SK-N-SH (cell line): ENCODE measurements around the gene DACH1. TPM values are rescaled to one million over a fixed set of nuclear protein-coding genes. Genes with fewer than 3 reads are reported as not detected.

Experiments
- CTCF ChIA-PET: fragments of 300-600, 350-600 bp; formaldehyde crosslinking; extraction: SDS; loops from one replicate; lab custom pipeline; 2021; lab: Yijun Ruan, JAX
- POLR2A ChIA-PET: fragments of 350-600 bp; sonication (Branson Sonifier 250); formaldehyde crosslinking; extraction: SDS; loops from one replicate; lab custom pipeline; 2020; ENCODE audit warnings: antibody characterized with exemption, inconsistent platforms; lab: Yijun Ruan, JAX
- DNase-seq: peaks from one replicate; pipeline ENCODE4 v3.0.0; 2012
- H2AFZ ChIP-seq: fragments of 200-600 bp; sonication (generic); 2 replicates; pipeline ENCODE4 v1.8.1; 2016; ENCODE audit warnings: antibody characterized with exemption, mild to moderate bottlenecking, low read depth
- H3F3A ChIP-seq: fragments of 200-600 bp; sonication (generic); replicated peaks from 2 replicates; pipeline ENCODE3; 2016; ENCODE audit warnings: antibody characterized with exemption, mild to moderate bottlenecking; ENCODE audit not compliant: insufficient read depth
- H3K27ac ChIP-seq, 2 experiments: fragments of 200-500 bp in 1 of 2; fragments of 200-600 bp in 1 of 2; sonication (Bioruptor generic) in 1 of 2; sonication (generic), shearing (Covaris generic) in 1 of 2; 2 replicates each; pipeline versions ENCODE4 v1.5.1 to v1.6.1; 2014 to 2016; ENCODE audit warnings: low read depth in 2 of 2, inconsistent platforms in 1 of 2, low read length in 1 of 2, mild to moderate bottlenecking in 1 of 2, mixed read lengths in 1 of 2
- H3K27me3 ChIP-seq: fragments of 200-600 bp; sonication (generic), shearing (Covaris generic); 2 replicates; pipeline ENCODE4 v1.6.1; 2016; ENCODE audit warnings: mixed run types; ENCODE audit not compliant: insufficient read depth
- H3K36me3 ChIP-seq, 2 experiments: fragments of 200-500 bp in 1 of 2; fragments of 200-600 bp in 1 of 2; sonication (Bioruptor generic) in 1 of 2; sonication (generic) in 1 of 2; replicated peaks in 1 of 2; 2 replicates each; pipeline versions ENCODE3 to v1.5.1; 2014 to 2016; ENCODE audit warnings: low read length in 1 of 2, mild to moderate bottlenecking in 1 of 2; ENCODE audit not compliant: insufficient read depth in 2 of 2, control insufficient read depth in 1 of 2
- H3K4me1 ChIP-seq, 2 experiments: fragments of 200-500 bp in 1 of 2; fragments of 200-600 bp in 1 of 2; sonication (Bioruptor generic) in 1 of 2; sonication (generic), shearing (Covaris generic) in 1 of 2; 2 replicates each; pipeline versions ENCODE4 v1.5.1 to v1.6.1; 2014 to 2016; ENCODE audit warnings: low read depth in 1 of 2, low read length in 1 of 2, mixed run types in 1 of 2; ENCODE audit not compliant: insufficient read depth in 2 of 2, control insufficient read depth in 1 of 2
- H3K4me2 ChIP-seq: fragments of 200-600 bp; sonication (generic), shearing (Covaris generic); 2 replicates; pipeline ENCODE4 v1.6.1; 2017; ENCODE audit warnings: mixed run types
- H3K4me3 ChIP-seq, 2 experiments: fragments of 200-500 bp in 1 of 2; fragments of 200-600 bp in 1 of 2; sonication (Bioruptor generic) in 1 of 2; sonication (generic), shearing (Covaris generic) in 1 of 2; 2 replicates each; pipeline versions ENCODE4 v1.5.1 to v1.8.1; 2014 to 2016; ENCODE audit warnings: low read depth in 2 of 2, inconsistent platforms in 1 of 2, low read length in 1 of 2, mild to moderate bottlenecking in 1 of 2, mixed read lengths in 1 of 2, moderate library complexity in 1 of 2
- H3K79me2 ChIP-seq: fragments of 200-600 bp; sonication (generic); 2 replicates; pipeline ENCODE4 v1.8.1; 2017; ENCODE audit warnings: mild to moderate bottlenecking; ENCODE audit not compliant: insufficient read depth
- H3K9ac ChIP-seq: fragments of 200-600 bp; sonication (generic); 2 replicates; pipeline ENCODE4 v1.6.1; 2017; ENCODE audit warnings: mixed run types
- H3K9me2 ChIP-seq: fragments of 200-600 bp; sonication (generic); 2 replicates; pipeline ENCODE4 v1.6.1; 2017; ENCODE audit warnings: mixed run types
- H3K9me3 ChIP-seq: fragments of 200-600 bp; sonication (generic); 2 replicates; pipeline ENCODE4 v1.6.1; 2017; ENCODE audit warnings: mixed run types, mild to moderate bottlenecking, moderate library complexity
- H4K20me1 ChIP-seq: fragments of 200-600 bp; sonication (generic); 2 replicates; pipeline ENCODE4 v1.6.1; 2017; ENCODE audit warnings: mild to moderate bottlenecking, mixed run types; ENCODE audit not compliant: insufficient read depth
- CHD2 ChIP-seq: fragments of 150-350 bp; IDR thresholded peaks from 2 replicates; pipeline ENCODE4 v1.6.1; 2018; ENCODE audit warnings: low read length; ENCODE audit not compliant: partially characterized antibody
- EP300 ChIP-seq, 2 experiments: IDR thresholded peaks; 2 replicates each; pipeline versions ENCODE4 v1.4.0 to v1.6.1; 2012; ENCODE audit warnings: borderline replicate concordance in 1 of 2, low read depth in 1 of 2, low read length in 1 of 2
- EZH2phosphoT487 ChIP-seq: fragments of 200-600 bp; sonication (generic); IDR thresholded peaks from 2 replicates; pipeline ENCODE4 v1.6.1; 2017; ENCODE audit warnings: low read depth, mixed run types, mild to moderate bottlenecking, antibody characterized with exemption, moderate library complexity, borderline replicate concordance
- FOXJ3 ChIP-seq: sonication (generic); formaldehyde crosslinking; IDR thresholded peaks from 2 replicates; pipeline ENCODE4 v1.5.1; 2020; ENCODE audit warnings: mild to moderate bottlenecking, missing genetic modification reagents
- GABPA ChIP-seq: IDR thresholded peaks from 2 replicates; pipeline ENCODE4 v1.4.0; 2012; ENCODE audit warnings: low read depth, mild to moderate bottlenecking
- GATA2 ChIP-seq: sonication (generic); formaldehyde crosslinking; IDR thresholded peaks from 2 replicates; pipeline ENCODE4 v1.5.0; 2020; ENCODE audit warnings: mild to moderate bottlenecking, missing genetic modification reagents
- MAX ChIP-seq: IDR thresholded peaks from 2 replicates; pipeline ENCODE4 v1.4.0; 2012; ENCODE audit warnings: low read depth
- MEF2A ChIP-seq: IDR thresholded peaks from 2 replicates; pipeline ENCODE4 v1.4.0; 2012; ENCODE audit warnings: low read depth, borderline replicate concordance
- NFIC ChIP-seq: IDR thresholded peaks from 2 replicates; pipeline ENCODE4 v1.4.0; 2012; ENCODE audit warnings: borderline replicate concordance
- NRF1 ChIP-seq: IDR thresholded peaks from 2 replicates; pipeline ENCODE4 v1.6.1; 2012; ENCODE audit warnings: low read depth, mild to moderate bottlenecking, low read length
- RAD21 ChIP-seq: IDR thresholded peaks from 2 replicates; pipeline ENCODE4 v1.6.1; 2012; ENCODE audit warnings: mild to moderate bottlenecking, low read length
- RXRA ChIP-seq: IDR thresholded peaks from 2 replicates; pipeline ENCODE4 v1.4.0; 2012; ENCODE audit warnings: low read depth, mild to moderate bottlenecking, borderline replicate concordance
- TCF12 ChIP-seq: IDR thresholded peaks from 2 replicates; pipeline ENCODE4 v1.4.0; 2012
- USF1 ChIP-seq: IDR thresholded peaks from 2 replicates; pipeline ENCODE4 v1.4.0; 2012; ENCODE audit warnings: low read depth, borderline replicate concordance
- YY1 ChIP-seq: IDR thresholded peaks from 2 replicates; pipeline ENCODE4 v1.4.0; 2012; ENCODE audit warnings: low read depth, mild to moderate bottlenecking
- ZBTB33 ChIP-seq: IDR thresholded peaks from 2 replicates; pipeline ENCODE4 v1.4.0; 2012; ENCODE audit warnings: low read depth, borderline replicate concordance
- WGBS: methylation state at CpG from one replicate; pipeline ENCODE4 v1.1.6; 2017; ENCODE audit warnings: low lambda C conversion rate; 5-methylcytosine and 5-hydroxymethylcytosine counted together
- polyA plus RNA-seq, 3 experiments: library from polyadenylated mRNA; depleted of rRNA; stranded (reverse); fragments of >200 nt; gene quantifications; 2 replicates each; pipeline ENCODE4 v1.2.3, GENCODE V29; 2012

The DACH1 gene
- polyA plus RNA-seq, 1 of the 3 experiments (the other 2 are of a cell fraction), result 0.21 TPM

GRCh38 chr13:71798707-71799106 lies 68.3 kb downstream of the DACH1 start:
- Histone ChIP-seq H3F3A (no peaks in the 10 kb centered on the region), H3K36me3 (no peaks in the 10 kb centered on the region), H3K9me2 (no peaks in the 10 kb centered on the region), H2AFZ (no peak overlapping the region), H3K79me2 (no peaks in the 10 kb centered on the region), H3K4me3 (no peak overlapping the region), H3K9me3 (no peaks in the 10 kb centered on the region), H3K4me1 (peaks cover 0 to 34% of the 10 kb centered on the region in 2 experiments; a peak in 3 of 4 replicates), H3K9ac (no peak overlapping the region)
- POLR2A ChIA-PET, result no interaction called here
- 72% methylated on average over 1 of the region's 1 CpG for WGBS
- no peak for TF ChIP-seq FOXJ3 (CRISPR knock-in tag)
- TF ChIP-seq MAX, result no peak
- TF ChIP-seq GATA2 (CRISPR knock-in tag), result no peak
- TF ChIP-seq, all 33 proteins: peak for 0
- H3K27me3 ChIP-seq, result no peaks in the 10 kb centered on the region
- no peaks in the 10 kb centered on the region for H4K20me1 ChIP-seq
- CTCF ChIA-PET, result interaction anchor here (1.0 kb wide), 1 partner anchor 61 kb away, joined by 3 read pairs; no protein-coding TSS in a partner anchor
- H3K27ac ChIP-seq, result peak overlapping the region in 1 of 2 experiments; percentile 67; a peak in 2 of 4 replicates
- H3K4me2 ChIP-seq, result no peak overlapping the region
- no peak for DNase-seq

GRCh38 chr13:71797517-71797916 lies 69.5 kb downstream of the DACH1 start:
- no peak for TF ChIP-seq RXRA
- no peak for TF ChIP-seq TCF12
- no peak for TF ChIP-seq EP300 (IDR thresholded peaks at IDR 0.05; ENCODE audit: borderline replicate concordance in 1 of 2, low read depth in 1 of 2, low read length in 1 of 2)
- TF ChIP-seq CHD2, result no peak
- TF ChIP-seq RAD21, result no peak
- TF ChIP-seq MEF2A, result no peak
- TF ChIP-seq USF1, result no peak
- TF ChIP-seq NRF1, result no peak
- TF ChIP-seq NFIC, result no peak
- TF ChIP-seq YY1, result no peak
- TF ChIP-seq MAX, result no peak
- no peak for TF ChIP-seq EZH2phosphoT487
- TF ChIP-seq ZBTB33, result no peak
- no peak for TF ChIP-seq GABPA
- no peak for DNase-seq

More at GRCh38 chr13:71797517-71797916, 69.5 kb downstream of the DACH1 start:
- Histone ChIP-seq H3K9me2 (no peaks in the 10 kb centered on the region), H3K4me3 (no peak overlapping the region), H3K4me1 (peaks cover 0 to 27% of the 10 kb centered on the region in 2 experiments; a peak in 3 of 4 replicates), H4K20me1 (no peaks in the 10 kb centered on the region), H3K9ac (no peak overlapping the region), H3K79me2 (no peaks in the 10 kb centered on the region), H3K4me2 (no peak overlapping the region), H3K27ac (peak overlapping the region in 1 of 2 experiments; percentile 53; a peak in 2 of 4 replicates), H2AFZ (no peak overlapping the region), H3F3A (no peaks in the 10 kb centered on the region), H3K27me3 (no peaks in the 10 kb centered on the region), H3K9me3 (no peaks in the 10 kb centered on the region), H3K36me3 (no peaks in the 10 kb centered on the region)
- POLR2A ChIA-PET, result no interaction called here
- WGBS, result 83% methylated on average over 5 of the region's 5 CpGs
- CTCF ChIA-PET, result interaction anchor here (1.1 kb wide), 1 partner anchor 81 kb away, joined by 4 read pairs; no protein-coding TSS in a partner anchor
